ENCODE data around the gene TTLL5. TPM values are rescaled to one million over a fixed set of nuclear protein-coding genes. Genes with fewer than 3 reads are reported as not detected.

The TTLL5 gene
- polyA plus RNA-seq, 1 of the 3 experiments (the other 2 are of a cell fraction) = 9.6 TPM

DNA sequence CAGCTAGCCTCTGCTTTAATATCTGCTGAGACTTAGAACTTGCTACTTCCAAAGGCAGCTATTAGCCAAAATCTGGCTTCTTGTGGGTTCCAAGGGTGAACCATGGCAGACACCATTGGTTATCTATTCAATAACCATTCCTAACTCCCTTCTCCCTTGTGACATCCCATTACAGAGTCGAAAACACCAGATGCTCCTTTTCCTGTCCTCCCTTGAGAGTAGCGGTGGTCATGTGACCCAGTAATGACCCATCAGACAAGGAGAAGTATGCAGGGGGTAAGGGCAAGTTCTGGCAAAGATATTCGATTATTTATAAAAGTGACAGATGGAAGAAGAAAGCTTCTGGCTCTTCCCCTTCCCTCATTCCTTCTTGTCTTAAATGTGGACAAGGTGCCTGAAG lies 300.6 kb downstream of the TTLL5 start:
- POLR2A ChIA-PET = no interaction called here
- Histone ChIP-seq H3K4me3 (ENCODE audit: low read depth in 2 of 2, low read length in 1 of 2) (no peak overlapping the region), H3K79me2 (ENCODE audit: insufficient read depth) (no peaks in the 10 kb centered on the region), H3K4me1 (ENCODE audit: control insufficient read depth in 1 of 2, insufficient read depth in 2 of 2, low read depth in 1 of 2, low read length in 1 of 2) (peaks cover 0 to 12% of the 10 kb centered on the region in 2 experiments; a peak in 2 of 4 replicates), H3K36me3 (replicated peaks in 1 of 2; ENCODE audit: control insufficient read depth in 1 of 2, insufficient read depth in 2 of 2, low read length in 1 of 2) (peaks cover 0 to 8% of the 10 kb centered on the region in 2 experiments), H2AFZ (ENCODE audit: low read depth) (no peak overlapping the region), H3K9ac (no peak overlapping the region), H3K27ac (ENCODE audit: low read depth in 2 of 2, low read length in 1 of 2) (no peak overlapping the region), H4K20me1 (ENCODE audit: insufficient read depth) (no peaks in the 10 kb centered on the region), H3F3A (replicated peaks; ENCODE audit: insufficient read depth) (no peaks in the 10 kb centered on the region), H3K9me3 (no peaks in the 10 kb centered on the region), H3K4me2 (no peak overlapping the region), H3K9me2 (no peaks in the 10 kb centered on the region), H3K27me3 (ENCODE audit: insufficient read depth) (no peaks in the 10 kb centered on the region)
- DNase-seq = no peak
- WGBS (ENCODE audit: low lambda C conversion rate) = 77% methylated on average over 3 of the region's 3 CpGs
- TF ChIP-seq, protein P1, sequence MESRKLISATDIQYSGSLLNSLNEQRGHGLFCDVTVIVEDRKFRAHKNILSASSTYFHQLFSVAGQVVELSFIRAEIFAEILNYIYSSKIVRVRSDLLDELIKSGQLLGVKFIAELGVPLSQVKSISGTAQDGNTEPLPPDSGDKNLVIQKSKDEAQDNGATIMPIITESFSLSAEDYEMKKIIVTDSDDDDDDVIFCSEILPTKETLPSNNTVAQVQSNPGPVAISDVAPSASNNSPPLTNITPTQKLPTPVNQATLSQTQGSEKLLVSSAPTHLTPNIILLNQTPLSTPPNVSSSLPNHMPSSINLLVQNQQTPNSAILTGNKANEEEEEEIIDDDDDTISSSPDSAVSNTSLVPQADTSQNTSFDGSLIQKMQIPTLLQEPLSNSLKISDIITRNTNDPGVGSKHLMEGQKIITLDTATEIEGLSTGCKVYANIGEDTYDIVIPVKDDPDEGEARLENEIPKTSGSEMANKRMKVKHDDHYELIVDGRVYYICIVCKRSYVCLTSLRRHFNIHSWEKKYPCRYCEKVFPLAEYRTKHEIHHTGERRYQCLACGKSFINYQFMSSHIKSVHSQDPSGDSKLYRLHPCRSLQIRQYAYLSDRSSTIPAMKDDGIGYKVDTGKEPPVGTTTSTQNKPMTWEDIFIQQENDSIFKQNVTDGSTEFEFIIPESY (IDR thresholded peaks at IDR 0.05; ENCODE audit: borderline replicate concordance, low read depth) = no peak
- TF ChIP-seq, protein P2, sequence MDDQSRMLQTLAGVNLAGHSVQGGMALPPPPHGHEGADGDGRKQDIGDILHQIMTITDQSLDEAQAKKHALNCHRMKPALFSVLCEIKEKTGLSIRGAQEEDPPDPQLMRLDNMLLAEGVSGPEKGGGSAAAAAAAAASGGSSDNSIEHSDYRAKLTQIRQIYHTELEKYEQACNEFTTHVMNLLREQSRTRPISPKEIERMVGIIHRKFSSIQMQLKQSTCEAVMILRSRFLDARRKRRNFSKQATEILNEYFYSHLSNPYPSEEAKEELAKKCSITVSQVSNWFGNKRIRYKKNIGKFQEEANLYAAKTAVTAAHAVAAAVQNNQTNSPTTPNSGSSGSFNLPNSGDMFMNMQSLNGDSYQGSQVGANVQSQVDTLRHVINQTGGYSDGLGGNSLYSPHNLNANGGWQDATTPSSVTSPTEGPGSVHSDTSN (IDR thresholded peaks at IDR 0.05) = no peak
- TF ChIP-seq POLR2AphosphoS5 (IDR thresholded peaks at IDR 0.05; ENCODE audit: low read depth, low read length) (no peak), GATA2 (CRISPR knock-in tag; IDR thresholded peaks at IDR 0.05) (no peak), GABPA (IDR thresholded peaks at IDR 0.05; ENCODE audit: low read depth) (no peak), FOSL2 (IDR thresholded peaks at IDR 0.05; ENCODE audit: borderline replicate concordance, low read depth) (no peak), MXI1 (IDR thresholded peaks at IDR 0.05; ENCODE audit: low read depth, low read length) (no peak), NRF1 (IDR thresholded peaks at IDR 0.05; ENCODE audit: low read depth, low read length) (no peak), FOXM1 (IDR thresholded peaks at IDR 0.05; ENCODE audit: low read depth) (no peak), RAD21 (IDR thresholded peaks at IDR 0.05; ENCODE audit: low read length) (no peak)
- TF ChIP-seq, protein P3, sequence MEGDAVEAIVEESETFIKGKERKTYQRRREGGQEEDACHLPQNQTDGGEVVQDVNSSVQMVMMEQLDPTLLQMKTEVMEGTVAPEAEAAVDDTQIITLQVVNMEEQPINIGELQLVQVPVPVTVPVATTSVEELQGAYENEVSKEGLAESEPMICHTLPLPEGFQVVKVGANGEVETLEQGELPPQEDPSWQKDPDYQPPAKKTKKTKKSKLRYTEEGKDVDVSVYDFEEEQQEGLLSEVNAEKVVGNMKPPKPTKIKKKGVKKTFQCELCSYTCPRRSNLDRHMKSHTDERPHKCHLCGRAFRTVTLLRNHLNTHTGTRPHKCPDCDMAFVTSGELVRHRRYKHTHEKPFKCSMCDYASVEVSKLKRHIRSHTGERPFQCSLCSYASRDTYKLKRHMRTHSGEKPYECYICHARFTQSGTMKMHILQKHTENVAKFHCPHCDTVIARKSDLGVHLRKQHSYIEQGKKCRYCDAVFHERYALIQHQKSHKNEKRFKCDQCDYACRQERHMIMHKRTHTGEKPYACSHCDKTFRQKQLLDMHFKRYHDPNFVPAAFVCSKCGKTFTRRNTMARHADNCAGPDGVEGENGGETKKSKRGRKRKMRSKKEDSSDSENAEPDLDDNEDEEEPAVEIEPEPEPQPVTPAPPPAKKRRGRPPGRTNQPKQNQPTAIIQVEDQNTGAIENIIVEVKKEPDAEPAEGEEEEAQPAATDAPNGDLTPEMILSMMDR (IDR thresholded peaks at IDR 0.05) = no peak
- TF ChIP-seq, protein P4, sequence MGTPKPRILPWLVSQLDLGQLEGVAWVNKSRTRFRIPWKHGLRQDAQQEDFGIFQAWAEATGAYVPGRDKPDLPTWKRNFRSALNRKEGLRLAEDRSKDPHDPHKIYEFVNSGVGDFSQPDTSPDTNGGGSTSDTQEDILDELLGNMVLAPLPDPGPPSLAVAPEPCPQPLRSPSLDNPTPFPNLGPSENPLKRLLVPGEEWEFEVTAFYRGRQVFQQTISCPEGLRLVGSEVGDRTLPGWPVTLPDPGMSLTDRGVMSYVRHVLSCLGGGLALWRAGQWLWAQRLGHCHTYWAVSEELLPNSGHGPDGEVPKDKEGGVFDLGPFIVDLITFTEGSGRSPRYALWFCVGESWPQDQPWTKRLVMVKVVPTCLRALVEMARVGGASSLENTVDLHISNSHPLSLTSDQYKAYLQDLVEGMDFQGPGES (IDR thresholded peaks at IDR 0.05; ENCODE audit: low read depth, low read length) = no peak
- CTCF ChIA-PET = interaction anchor here (1.3 to 3.8 kb wide), 2 partner anchors 18 to 54 kb away, joined by 5 to 21 read pairs; no protein-coding TSS in a partner anchor

All from SK-N-SH (cell line).